NCI-H1092 treated with DMSO at 0.1 percent for 48 hours (cell line): ENCODE results near the gene CSAG2.
"Not testable (repeated sequence)": the region's sequence is repeated elsewhere in the genome, so short reads cannot be mapped to it uniquely, and the experiment has no call there.

Source experiments
- DNase-seq: peaks from one replicate; lab custom pipeline; 2025; lab: John Stamatoyannopoulos, UW

CSAG2 gene

GRCh38 chrX:152709173-152709572 lies at the start of gene CSAG2:
CSAG2 (minus strand) TSS chrX:152709273; CDS start chrX:152709112, 161 bp downstream.
- DNase-seq, result not testable (repeated sequence)

GRCh38 chrX:152754871-152755270 lies 45.8 kb upstream of the CSAG2 start:
- DNase-seq, result not testable (repeated sequence)

- not testable (repeated sequence) for DNase-seq
These were observed 44.9 kb upstream of the CSAG2 start, which contains the start of gene MAGEA2 for GRCh38 chrX:152753686-152754650. MAGEA2 (minus strand) TSS chrX:152753842; CDS start chrX:152751363, 2,479 bp downstream.

GRCh38 chrX:152738560-152738959 lies 29.5 kb upstream of the CSAG2 start:
- DNase-seq, result no peak

GRCh38 chrX:152736528-152736927 lies 27.5 kb upstream of the CSAG2 start:
- not testable (repeated sequence) for DNase-seq

- DNase-seq, result no peak
These were observed 26.9 kb upstream of the CSAG2 start for GRCh38 chrX:152735860-152736511.

GRCh38 chrX:152735101-152735500 lies 26.0 kb upstream of the CSAG2 start:
- DNase-seq, result no peak

GRCh38 chrX:152734143-152734858 lies 25.2 kb upstream of the CSAG2 start:
- DNase-seq, result not testable (repeated sequence)

GRCh38 chrX:152733261-152733975 lies 24.3 kb upstream of the CSAG2 start, which contains the start of the genes CSAG1 and MAGEA12:
CSAG1 (minus strand) TSS chrX:152733721; CDS start chrX:152732460, 1,261 bp downstream.
MAGEA12 (plus strand) TSS chrX:152733757; CDS start chrX:152736162, 2,405 bp downstream.
- no peak for DNase-seq

- no peak for DNase-seq
These were observed 16.3 kb upstream of the CSAG2 start for GRCh38 chrX:152725409-152725808.

GRCh38 chrX:152713815-152714787 lies 5.0 kb upstream of the CSAG2 start, which contains the start of gene MAGEA2B:
MAGEA2B (plus strand) TSS chrX:152714628; CDS start chrX:152717107, 2,479 bp downstream.
- DNase-seq, result not testable (repeated sequence)

- not testable (repeated sequence) for DNase-seq
These were observed 4.1 kb upstream of the CSAG2 start for GRCh38 chrX:152713195-152713594.

- not testable (repeated sequence) for DNase-seq
These were observed 2.6 kb downstream of the CSAG2 start for GRCh38 chrX:152706500-152706899.

- not testable (repeated sequence) for DNase-seq
These were observed 8.7 kb downstream of the CSAG2 start for GRCh38 chrX:152700390-152700789.

GRCh38 chrX:152697952-152698931 lies 10.8 kb downstream of the CSAG2 start, which contains the start of gene MAGEA3:
MAGEA3 (plus strand) TSS chrX:152698794; CDS start chrX:152700833, 2,039 bp downstream.
- DNase-seq, result not testable (repeated sequence)

- not testable (repeated sequence) for DNase-seq
These were observed 28.1 kb downstream of the CSAG2 start for GRCh38 chrX:152681012-152681411.

GRCh38 chrX:152674652-152675051 lies 34.4 kb downstream of the CSAG2 start:
- DNase-seq, result not testable (repeated sequence)

GRCh38 chrX:152674135-152674534 lies 34.9 kb downstream of the CSAG2 start:
- no peak for DNase-seq
